Left lung (tissue), 14 donors: ENCODE results near the gene TEK. TPM values are rescaled to one million over a fixed set of nuclear protein-coding genes. Genes with fewer than 3 reads are reported as not detected.

Experiments
- ATAC-seq: fragments of 200-7000 bp; cut with Tn5 transposase; one replicate; pipeline ENCODE4 v1.9.1; 2020; ENCODE audit warnings: moderate library complexity
- DNase-seq, 4 donors: peaks; one replicate each; pipeline ENCODE4 v3.0.0-alpha.2; 2013 to 2020
- H3K27ac ChIP-seq, 2 donors: fragments of 200-600 bp; sonication (generic) in 1 of 2; one replicate each; pipeline versions ENCODE4 v1.5.0 to v1.8.0; 2020 to 2021
- H3K27me3 ChIP-seq, 2 donors: fragments of 200-600 bp; sonication (generic) in 1 of 2; one replicate each; pipeline versions ENCODE4 v1.5.0 to v1.8.0; 2020 to 2021
- H3K36me3 ChIP-seq, 2 donors: fragments of 200-600 bp; sonication (generic) in 1 of 2; one replicate each; pipeline versions ENCODE4 v1.5.0 to v1.8.0; 2020 to 2021
- H3K4me1 ChIP-seq, 2 donors: fragments of 200-600 bp; one replicate each; pipeline ENCODE4 v1.8.0; 2021
- H3K4me3 ChIP-seq, 2 donors: fragments of 200-600 bp; sonication (generic) in 1 of 2; one replicate each; pipeline versions ENCODE4 v1.5.0 to v1.8.0; 2020 to 2021; ENCODE audit warnings: mild to moderate bottlenecking in 1 of 2
- H3K9me3 ChIP-seq, 2 donors: fragments of 200-600 bp; sonication (generic) in 1 of 2; one replicate each; pipeline versions ENCODE4 v1.5.0 to v1.8.0; 2020 to 2021
- CTCF ChIP-seq, 2 donors: fragments of 200-600 bp; sonication (generic) in 1 of 2; IDR thresholded peaks; one replicate each; pipeline versions ENCODE4 v1.5.0 to v1.8.0; 2021; ENCODE audit warnings: antibody characterized with exemption in 2 of 2
- intact Hi-C, 2 donors: fragments of 100-400 bp; cut with DNase I; formaldehyde crosslinking; loops; one replicate each; pipeline versions ENCODE4 v1.11.2 to v1.14.2; 2022
- long read RNA-seq, 12 donors: library from polyadenylated mRNA in 2 of 12; unstranded in 2 of 12; transcript quantifications; one replicate each; pipeline ENCODE4 v2.0.0 and lab custom pipeline, GENCODE V29; 2019 to 2026
- polyA plus RNA-seq, 6 donors: library from polyadenylated mRNA; unstranded; fragments of 120-200 nt; gene quantifications; one replicate each; pipeline ENCODE4 v1.2.1, GENCODE V29; 2013; ENCODE audit not compliant: insufficient read length in 6 of 6
- total RNA-seq, 2 donors: library from RNA; stranded (reverse); fragmentation: NEBNext Ultra II Directional; extraction: Animal tissue kit (Norgen Biotek cat#: 25700); gene quantifications; one replicate each; pipeline ENCODE4 v1.2.1, GENCODE V29; 2021
- donor health status: DM: no; HTN: yes; CAD: no.
- donor health status: DM: no; HTN: no; CAD: no.

Gene TEK
- 10 to 100 TPM; 20.3 to 39.0 TPM for total RNA-seq
- polyA plus RNA-seq = 10 to 100 TPM; 39.2 to 55.6 (median 47.2) TPM
- long read RNA-seq, donor 1, partial matches to known transcripts = 5 of 5 reads
- long read RNA-seq, donor 1, other reads (novel, unspliced or antisense) = 0 of 5 reads
- long read RNA-seq, donor 2, partial matches to known transcripts = 27 of 28 reads
- long read RNA-seq, donor 2, other reads (novel, unspliced or antisense) = 0 of 28 reads
- long read RNA-seq, donor 3, full-length matches to known transcripts = 1 of 1 reads
- long read RNA-seq, donor 3, partial matches to known transcripts = 0 of 1 reads
- long read RNA-seq, donor 3, other reads (novel, unspliced or antisense) = 0 of 1 reads
- long read RNA-seq, donor 4 = 0 reads
- long read RNA-seq, donor 5, partial matches to known transcripts = 27 of 27 reads
- long read RNA-seq, donor 5, other reads (novel, unspliced or antisense) = 0 of 27 reads
- long read RNA-seq, donor 6, full-length matches to known transcripts = 2 of 19 reads
- long read RNA-seq, donor 6, partial matches to known transcripts = 17 of 19 reads
- long read RNA-seq, donor 6, other reads (novel, unspliced or antisense) = 0 of 19 reads
- long read RNA-seq, donor 7, partial matches to known transcripts = 11 of 11 reads
- long read RNA-seq, donor 7, other reads (novel, unspliced or antisense) = 0 of 11 reads
- long read RNA-seq, donor 8, partial matches to known transcripts = 8 of 8 reads
- long read RNA-seq, donor 8, other reads (novel, unspliced or antisense) = 0 of 8 reads
- long read RNA-seq, donor 9 = 0 reads
- long read RNA-seq, donor 10, partial matches to known transcripts = 0 of 2 reads
- long read RNA-seq, donor 10, other reads (novel, unspliced or antisense) = 2 of 2 reads
- long read RNA-seq, donor 11, partial matches to known transcripts = 12 of 12 reads
- long read RNA-seq, donor 11, other reads (novel, unspliced or antisense) = 0 of 12 reads
- long read RNA-seq, donor 12, partial matches to known transcripts = 14 of 14 reads
- long read RNA-seq, donor 12, other reads (novel, unspliced or antisense) = 0 of 14 reads

GRCh38 chr9:27108981-27109541, at the start of gene TEK:
Gene TEK (plus strand): TSS chr9:27109225. CDS start chr9:27109591, 366 bp downstream.
- H3K4me3 ChIP-seq = peak within 1 kb of the TSS in 1 of 2 donors; percentile 33
- intact Hi-C loops = no loop called here
- ATAC-seq = no peak

GRCh38 chr9:27059412-27059811, 49.6 kb upstream of the TEK start:
- H3K9me3 ChIP-seq = no peaks in the 10 kb centered on the region
- no peaks in the 10 kb centered on the region for H3K27me3 ChIP-seq
- no peak for TF ChIP-seq CTCF (IDR thresholded peaks at IDR 0.05)
- no peak overlapping the region for H3K4me3 ChIP-seq
- ATAC-seq = no peak
- no peak overlapping the region for H3K27ac ChIP-seq
- H3K4me1 ChIP-seq = no peaks in the 10 kb centered on the region
- intact Hi-C loops = no loop called here
- DNase-seq = no peak
- H3K36me3 ChIP-seq = peaks cover 0 to 3% of the 10 kb centered on the region in 2 donors

More at GRCh38 chr9:27108981-27109541, at the start of gene TEK:
- Histone ChIP-seq H3K27ac (peak within 1 kb of the TSS; percentile 56 to 65), H3K9me3 (no peaks in the 10 kb centered on the region), H3K27me3 (no peaks in the 10 kb centered on the region), H3K36me3 (no peaks in the 10 kb centered on the region), H3K4me1 (no peaks in the 10 kb centered on the region)
- DNase-seq = no peak
- TF ChIP-seq CTCF (IDR thresholded peaks at IDR 0.05) = no peak

GRCh38 chr9:27059907-27060306, 49.1 kb upstream of the TEK start:
- peaks cover 0 to 3% of the 10 kb centered on the region in 2 donors for H3K36me3 ChIP-seq
- H3K27me3 ChIP-seq = no peaks in the 10 kb centered on the region
- peak in 1 of 4 donors; percentile 11 for DNase-seq
- ATAC-seq = no peak
- no peaks in the 10 kb centered on the region for H3K9me3 ChIP-seq
- no peak overlapping the region for H3K27ac ChIP-seq
- intact Hi-C loops = no loop called here
- no peaks in the 10 kb centered on the region for H3K4me1 ChIP-seq
- no peak for TF ChIP-seq CTCF (IDR thresholded peaks at IDR 0.05)
- no peak overlapping the region for H3K4me3 ChIP-seq

GRCh38 chr9:27065288-27065687, 43.7 kb upstream of the TEK start:
- no peaks in the 10 kb centered on the region for H3K9me3 ChIP-seq
- no peaks in the 10 kb centered on the region for H3K27me3 ChIP-seq
- no peak for ATAC-seq
- DNase-seq = no peak
- no peak overlapping the region for H3K27ac ChIP-seq
- TF ChIP-seq CTCF (IDR thresholded peaks at IDR 0.05) = no peak
- intact Hi-C loops = no loop called here
- H3K4me3 ChIP-seq = no peak overlapping the region
- H3K36me3 ChIP-seq = no peaks in the 10 kb centered on the region
- H3K4me1 ChIP-seq = no peaks in the 10 kb centered on the region
